Renal cortical epithelial cell (primary cell): ENCODE measurements around the gene SEMA7A. TPM values are rescaled to one million over a fixed set of nuclear protein-coding genes. Genes with fewer than 3 reads are reported as not detected.
A peak's percentile ranks its signal among the peaks of the same experiment; 100 is the strongest.

ENCODE experiments used
- DNase-seq: peaks from one replicate; pipeline ENCODE4 v3.0.0-alpha.2; 2011; ENCODE audit warnings: low read depth
- total RNA-seq: library from RNA; depleted of rRNA; stranded (reverse); fragments of >200 nt; gene quantifications from 2 replicates; pipeline ENCODE4 v1.2.3, GENCODE V29; 2014

The SEMA7A gene
- total RNA-seq, 1 donor from 2014 or later, result 9.5 TPM

GRCh38 chr15:74387141-74387541 is 46.6 kb downstream of the SEMA7A start:
- no peak for DNase-seq

GRCh38 chr15:74386496-74387140 is 47.1 kb downstream of the SEMA7A start:
- no peak for DNase-seq

DNA sequence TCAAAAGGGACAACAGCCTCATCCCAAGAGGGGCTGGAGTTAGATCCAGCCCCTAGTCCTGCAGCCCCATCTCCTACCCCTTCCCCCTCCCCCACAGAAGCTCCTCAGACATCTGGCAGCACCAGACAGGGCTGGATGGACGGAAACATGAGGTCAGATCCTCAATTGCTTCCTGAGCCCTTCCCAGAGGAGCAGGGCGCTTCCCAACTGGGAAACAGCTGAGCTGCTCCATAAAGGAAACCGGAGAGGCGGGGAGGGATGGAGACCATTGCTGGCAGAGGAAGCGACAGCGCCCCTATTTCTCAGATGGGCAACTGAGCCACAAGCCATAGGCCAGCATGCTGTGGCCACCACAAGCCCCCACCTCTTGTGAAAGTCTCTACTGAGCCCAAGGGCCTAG is 48.0 kb downstream of the SEMA7A start:
- DNase-seq, result no peak

GRCh38 chr15:74384881-74385643 is 48.7 kb downstream of the SEMA7A start:
- peak; percentile 70 for DNase-seq

DNA sequence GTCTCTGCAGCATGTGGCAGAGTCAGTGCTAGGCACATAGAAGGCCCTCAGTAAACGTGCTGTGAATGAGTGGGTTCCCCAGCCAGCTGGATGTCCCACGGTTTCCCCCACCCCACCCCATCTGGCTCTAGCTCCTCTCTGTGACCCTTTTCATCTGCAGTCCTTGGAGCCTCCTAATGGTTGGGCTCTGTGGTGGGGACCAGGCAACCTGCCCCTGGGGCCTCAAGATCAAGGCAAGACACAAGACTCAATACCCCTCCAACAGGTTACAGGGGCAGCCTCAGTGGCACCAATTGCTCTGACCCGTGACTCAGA is 49.2 kb downstream of the SEMA7A start:
- DNase-seq, result no peak

DNA sequence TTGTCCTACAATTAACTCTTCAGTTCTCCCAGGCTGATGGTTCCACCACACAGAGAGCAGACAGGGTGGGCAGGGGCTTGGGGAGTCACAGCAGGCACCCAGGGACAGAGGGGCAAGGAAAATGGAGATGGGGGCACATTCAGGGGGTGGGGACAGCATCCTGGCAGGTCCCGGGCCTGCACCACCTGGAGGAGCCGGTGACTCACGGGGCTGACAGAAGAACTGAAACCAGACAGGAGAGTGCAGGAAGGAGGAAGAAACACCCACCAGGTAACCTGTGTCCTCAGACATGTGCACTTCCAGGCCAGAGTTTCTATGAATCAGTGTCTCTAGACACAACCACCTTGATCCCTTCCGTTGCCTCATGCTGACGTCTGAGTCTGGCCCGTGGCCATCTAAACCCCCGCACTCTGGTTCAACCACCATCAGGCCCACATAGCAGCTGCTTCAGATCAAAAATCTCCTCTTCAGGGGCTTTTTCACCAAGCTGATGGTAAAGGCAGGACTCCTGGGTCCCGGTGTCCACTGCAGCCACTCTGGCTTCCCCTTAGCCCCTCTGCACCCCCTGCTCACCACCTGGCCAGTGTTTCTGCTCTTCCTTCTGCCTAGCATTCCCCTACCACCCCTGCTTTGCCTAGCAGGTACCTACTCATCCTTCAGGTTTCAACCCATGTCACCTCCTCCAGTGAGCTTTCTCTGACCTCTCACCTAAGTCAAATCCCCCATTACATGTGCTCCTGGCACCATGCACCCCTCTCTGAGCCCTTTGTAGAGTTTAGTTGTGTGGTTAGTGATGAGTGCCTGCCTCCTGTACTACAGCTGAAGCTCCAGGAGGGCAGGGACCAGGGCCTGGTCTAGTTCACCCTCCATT is 49.8 kb downstream of the SEMA7A start:
- DNase-seq, result peak; percentile 81

GRCh38 chr15:74383286-74383685 is 50.5 kb downstream of the SEMA7A start:
- DNase-seq, result no peak

DNA sequence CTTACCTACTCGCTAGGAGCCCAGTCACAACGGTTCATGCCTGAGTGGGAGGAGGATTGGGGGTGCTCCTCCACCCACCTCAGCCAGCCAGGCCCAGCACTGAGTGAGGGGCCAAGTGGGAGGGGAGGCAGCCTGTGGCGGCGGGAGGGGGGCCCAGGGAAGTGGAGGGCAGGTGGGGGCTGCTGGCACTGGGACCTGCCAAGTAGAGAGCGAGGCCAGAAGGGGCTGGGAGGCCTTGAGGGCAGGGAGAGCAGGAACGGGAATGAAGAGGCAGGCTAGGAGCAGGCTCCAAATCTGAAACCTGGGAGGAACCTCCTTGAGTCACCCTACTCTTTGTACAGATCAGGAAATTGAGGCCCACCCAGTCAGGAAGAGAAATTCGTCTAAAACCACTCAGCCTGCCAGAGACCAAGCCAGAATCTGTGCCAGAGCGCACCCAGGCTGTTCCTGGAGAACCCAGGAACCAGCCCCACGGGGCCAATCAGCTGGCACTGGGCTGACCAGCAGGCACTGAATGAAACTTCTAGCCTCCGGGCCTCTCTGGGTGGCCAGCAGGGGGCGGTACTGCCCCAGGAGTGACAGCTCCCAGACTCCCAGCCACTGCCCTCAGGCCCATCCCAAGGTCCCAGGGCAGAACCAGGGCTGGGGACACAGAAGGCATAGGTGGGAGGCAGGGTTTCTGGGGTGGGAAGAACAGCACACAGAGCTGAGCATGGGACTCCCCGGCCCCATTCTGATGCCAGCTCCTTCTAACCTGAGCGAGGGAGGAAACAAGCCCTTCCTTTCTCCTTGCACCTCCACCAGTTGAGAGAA is 51.5 kb downstream of the SEMA7A start:
- DNase-seq, result peak; percentile 56

- no peak for DNase-seq
Observed at GRCh38 chr15:74381481-74381880, 52.3 kb downstream of the SEMA7A start.

DNA sequence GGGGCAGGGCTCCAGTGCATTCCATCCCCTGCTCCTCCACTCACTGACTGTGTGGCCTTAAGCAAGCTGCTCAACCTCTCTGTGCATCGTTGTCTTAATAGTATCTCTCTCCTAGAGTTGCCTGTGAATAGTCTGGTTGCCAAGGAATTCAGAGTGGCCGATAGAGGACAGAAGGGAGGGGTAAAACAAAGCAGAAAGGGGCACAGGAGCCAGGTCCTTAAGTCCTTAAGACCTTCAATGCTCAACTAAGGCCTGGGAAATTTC is 52.6 kb downstream of the SEMA7A start:
- DNase-seq, result no peak

DNA sequence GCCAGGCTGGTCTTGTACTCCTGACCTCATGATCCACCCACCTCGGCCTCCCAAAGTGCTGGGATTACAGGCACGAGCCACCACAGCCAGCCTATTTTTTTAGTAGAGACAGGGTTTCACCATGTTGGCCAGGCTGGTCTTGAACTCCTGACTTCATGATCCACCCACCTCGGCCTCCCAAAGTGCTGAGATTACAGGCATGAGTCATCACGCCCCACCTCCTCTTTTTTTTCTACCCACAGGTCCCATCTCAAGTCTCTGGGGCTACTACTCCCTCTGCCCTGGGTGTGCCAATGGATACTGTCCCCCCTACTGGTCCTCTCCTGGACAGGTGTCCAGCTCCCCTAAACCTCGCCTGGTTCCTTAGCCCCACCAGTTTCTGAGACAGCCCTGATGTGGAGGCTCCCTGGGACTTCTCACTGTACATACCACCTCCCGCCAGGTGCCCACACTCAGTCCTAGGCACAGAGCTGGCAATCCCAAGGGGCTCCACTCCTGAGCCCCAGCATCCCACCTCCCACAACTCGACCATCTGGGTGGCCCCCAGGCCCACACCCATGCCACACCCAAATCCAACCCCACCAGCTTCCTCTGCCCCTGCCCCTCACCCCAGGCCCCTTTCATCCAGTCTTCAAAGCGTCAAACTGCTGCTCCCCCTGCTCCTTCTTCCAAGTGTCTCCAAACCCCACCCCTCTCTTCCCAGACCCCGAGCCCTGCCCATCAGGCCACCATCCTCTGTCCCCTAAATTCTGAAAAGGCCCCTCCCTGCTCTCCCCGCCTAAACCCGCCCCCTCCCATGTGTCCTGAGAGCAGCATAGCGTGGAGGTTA is 53.2 kb downstream of the SEMA7A start:
- no peak for DNase-seq

- peak; percentile 56 for DNase-seq
Observed at GRCh38 chr15:74378848-74379247, 54.9 kb downstream of the SEMA7A start.

DNA sequence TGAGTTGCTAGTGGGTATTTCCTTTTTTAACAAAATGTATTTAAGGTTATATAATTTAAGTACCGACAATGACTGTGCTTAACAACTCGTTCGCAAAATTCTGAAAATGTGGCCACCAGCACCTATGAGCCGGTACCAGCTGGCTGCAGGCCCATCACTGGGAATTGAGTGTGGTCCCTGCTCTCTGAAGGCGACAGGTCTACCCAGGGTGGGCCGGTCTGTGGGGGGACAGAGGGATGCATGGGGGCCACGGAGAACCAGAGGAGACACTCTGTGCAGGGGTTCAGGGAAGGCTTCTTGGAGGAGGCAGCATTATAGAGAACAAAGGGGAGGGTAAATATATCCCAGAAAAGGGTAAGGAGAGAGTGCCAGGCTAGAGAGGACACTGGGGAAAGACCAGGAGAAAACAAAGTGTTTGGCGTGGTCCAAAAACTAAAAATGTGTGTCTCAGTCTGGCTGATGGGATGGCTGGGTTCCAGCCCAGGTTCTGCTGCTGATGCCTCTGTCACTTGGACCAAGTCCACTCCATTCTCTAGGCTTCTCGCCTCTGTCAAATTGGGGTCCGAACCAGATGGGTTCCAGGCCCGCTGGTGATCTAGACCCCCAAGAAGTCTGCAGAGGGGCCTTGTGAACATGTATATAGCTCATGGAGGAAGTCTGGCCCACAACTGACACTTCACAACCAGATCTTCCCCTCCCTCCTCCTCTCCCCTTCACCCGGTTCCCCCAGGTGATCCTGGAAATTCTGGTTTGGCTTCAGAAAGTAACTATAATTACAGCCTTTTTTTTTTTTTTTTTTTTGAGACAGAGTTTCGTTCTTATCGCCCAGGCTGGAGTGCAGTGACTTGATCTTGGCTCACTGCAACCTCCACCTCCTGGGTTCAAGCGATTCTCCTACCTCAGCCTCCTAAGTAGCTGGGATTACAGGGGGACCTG is 55.7 kb downstream of the SEMA7A start:
- no peak for DNase-seq

DNA sequence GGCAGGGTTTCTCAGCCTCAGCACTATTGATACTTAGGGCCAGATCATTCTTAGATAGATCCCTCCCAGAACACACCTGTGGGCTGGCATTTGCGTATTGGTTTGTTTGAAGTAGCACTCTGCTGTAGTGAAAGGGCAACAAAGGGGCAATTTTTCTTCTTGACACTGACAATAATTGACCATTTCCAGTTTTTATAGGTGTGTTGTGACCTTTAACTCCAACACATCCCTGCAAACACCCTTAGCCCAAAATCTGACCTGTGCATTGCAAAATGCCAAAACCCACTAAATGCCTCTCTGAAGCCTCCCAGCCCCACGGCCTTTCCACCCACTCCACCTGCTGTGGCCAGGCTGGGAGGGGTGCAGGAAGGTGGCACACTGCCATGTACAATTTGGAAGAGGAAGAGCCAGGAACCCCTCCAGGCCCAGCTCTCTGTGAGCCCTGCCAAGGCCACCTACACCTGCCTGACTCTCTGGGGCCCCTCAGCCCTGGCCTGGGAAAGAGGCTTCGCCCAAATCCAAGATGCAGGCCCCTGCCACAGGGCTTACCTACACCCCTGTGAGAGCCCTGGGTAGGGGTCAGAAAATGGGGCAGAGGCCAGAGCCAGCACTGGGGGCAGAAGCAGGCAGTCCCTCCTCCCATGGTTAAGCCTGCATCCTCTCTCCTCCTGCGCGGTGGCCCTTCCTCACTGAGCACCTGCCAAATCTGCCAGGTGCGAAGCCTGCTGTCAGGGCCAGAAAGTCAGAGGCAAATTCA is 56.8 kb downstream of the SEMA7A start:
- DNase-seq, result no peak

GRCh38 chr15:74376226-74376625 is 57.5 kb downstream of the SEMA7A start:
- no peak for DNase-seq

DNA sequence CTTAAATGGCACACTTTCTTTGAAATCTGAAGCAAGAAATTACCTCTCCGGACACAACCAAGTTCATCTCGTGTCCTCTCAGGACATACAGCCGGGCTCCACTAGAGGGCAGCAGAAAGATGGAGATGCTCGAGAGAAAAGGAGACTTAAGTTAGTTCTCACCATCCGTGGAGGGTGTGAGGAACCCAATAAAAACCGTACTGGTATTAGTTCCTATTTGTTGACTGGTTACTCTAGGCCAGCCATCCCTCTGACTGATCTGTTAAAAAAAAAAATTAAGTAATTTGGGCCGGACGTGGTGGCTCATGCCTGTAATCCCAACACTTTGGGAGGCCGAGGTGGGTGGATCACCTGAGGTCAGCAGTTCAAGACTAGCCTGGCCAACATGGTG is 58.5 kb downstream of the SEMA7A start:
- DNase-seq, result peak; percentile 73

GRCh38 chr15:74374648-74375302 is 59.0 kb downstream of the SEMA7A start:
- DNase-seq, result no peak

DNA sequence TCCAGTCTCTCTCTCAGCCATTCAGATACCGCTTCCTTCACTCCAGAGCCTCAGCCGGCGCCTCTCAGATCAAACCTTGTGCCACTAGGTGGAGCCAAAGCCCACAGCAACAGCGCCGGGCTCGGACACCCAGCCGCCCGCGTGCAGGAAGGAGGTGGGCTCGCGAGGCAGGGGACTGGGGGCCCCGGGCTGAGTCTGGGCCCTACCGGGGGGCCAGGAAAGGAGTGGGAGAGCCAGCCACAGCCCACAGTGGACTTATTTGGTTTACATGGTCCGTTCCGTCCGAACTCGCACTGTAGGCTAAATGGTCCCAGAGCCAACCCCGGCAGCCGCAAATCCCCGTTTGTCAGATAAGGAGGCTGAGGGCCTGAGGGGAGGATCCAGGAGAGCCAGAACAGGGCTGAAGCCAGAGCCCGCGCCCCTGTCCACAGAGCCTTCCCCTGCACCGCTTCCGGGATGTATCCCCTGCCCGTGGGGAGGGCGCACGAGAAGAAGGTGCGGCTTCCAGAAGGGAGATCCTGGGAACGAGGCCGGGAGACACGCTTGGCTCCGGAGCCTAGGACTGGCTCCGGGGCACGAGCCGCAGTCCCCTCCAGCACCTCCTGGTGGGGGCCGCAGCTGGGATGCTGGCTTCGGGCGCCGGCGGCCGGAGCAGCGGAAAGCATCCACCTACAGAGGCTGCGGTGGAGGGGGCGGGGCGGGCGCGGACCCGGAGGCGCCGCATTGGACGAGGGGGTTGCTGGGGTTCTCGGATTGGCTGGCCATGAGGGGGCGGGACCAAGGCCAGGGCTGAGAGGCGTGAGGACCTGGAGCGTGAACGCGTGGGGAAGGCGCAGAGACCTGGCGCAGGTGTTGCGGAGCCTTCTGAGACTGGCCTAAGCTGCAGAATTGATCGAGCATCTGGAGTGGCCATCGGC is 59.8 kb downstream of the SEMA7A start:
- peak; percentile 61 for DNase-seq
